ENCODE data around the gene AFAP1.

The AFAP1 gene

DNA sequence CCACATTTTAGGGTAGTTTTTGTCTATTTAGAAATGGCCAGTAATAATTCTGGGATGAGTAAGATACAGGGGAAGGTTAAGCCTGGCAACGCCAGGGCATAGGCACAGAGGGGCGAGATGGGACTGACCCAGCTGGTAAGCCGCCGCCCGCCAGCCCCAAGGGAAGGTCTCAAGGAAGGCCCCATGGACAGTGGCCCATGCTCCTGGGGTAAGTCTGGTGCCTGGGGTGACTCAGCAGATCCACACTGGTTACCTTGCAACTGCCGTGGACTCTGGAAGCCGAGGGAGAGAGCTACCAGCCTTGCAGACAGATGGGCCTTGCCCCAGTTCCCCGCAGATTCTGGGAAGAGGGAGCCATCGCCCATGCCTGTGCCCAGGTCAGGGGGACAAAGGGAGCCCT is 179.4 kb downstream of the AFAP1 start:
- no peak for TF ChIP-seq POLR2A (IDR thresholded peaks at IDR 0.05; ENCODE audit: low read depth, low read length)
- FAIRE-seq: no peak
- DNase-seq (ENCODE audit: insufficient read length, low spot score): no peak

DNA sequence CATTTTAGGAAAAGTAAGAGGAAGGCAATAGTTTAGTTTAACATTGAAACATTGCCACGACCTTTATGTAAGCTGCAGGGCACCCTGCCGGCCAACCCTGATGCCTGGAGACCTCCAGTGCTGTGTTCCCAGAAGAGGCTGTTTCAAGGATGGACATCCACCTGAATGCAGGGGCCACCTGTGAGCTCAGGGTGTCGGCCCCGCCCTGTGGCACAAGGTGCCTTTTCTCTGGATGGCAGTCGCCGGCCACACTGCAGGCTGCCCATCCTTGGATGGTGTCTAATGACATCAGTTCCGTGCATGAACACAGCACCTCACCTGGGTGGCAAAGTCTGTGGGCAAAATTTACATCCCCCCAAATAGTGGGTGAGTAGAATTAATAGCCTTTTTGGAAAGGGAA is 180.0 kb downstream of the AFAP1 start:
- no peak for FAIRE-seq
- TF ChIP-seq POLR2A (IDR thresholded peaks at IDR 0.05; ENCODE audit: low read depth, low read length): no peak
- no peak for DNase-seq (ENCODE audit: insufficient read length, low spot score)

DNA sequence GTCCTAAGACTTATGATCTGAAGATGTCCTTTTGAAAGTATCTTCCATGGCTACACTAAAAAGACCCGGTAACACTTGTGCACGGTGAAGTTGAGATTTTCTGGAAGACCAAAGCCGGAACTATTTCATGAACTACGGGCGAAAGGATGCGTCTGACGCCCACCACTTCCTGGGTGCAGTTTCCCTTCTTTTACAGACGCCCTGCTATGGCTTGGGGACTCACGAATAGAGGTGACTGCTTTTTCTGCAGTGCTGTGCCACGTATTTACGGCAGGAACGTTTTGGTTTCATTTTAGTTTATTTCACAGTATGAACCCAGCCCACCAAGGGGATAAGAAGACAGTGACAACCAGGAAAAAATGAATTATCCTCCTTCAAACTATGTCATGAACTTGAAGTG is 180.4 kb downstream of the AFAP1 start:
- no peak for TF ChIP-seq POLR2A (IDR thresholded peaks at IDR 0.05; ENCODE audit: low read depth, low read length)
- FAIRE-seq (no peak), DNase-seq (ENCODE audit: insufficient read length, low spot score) (no peak)

DNA sequence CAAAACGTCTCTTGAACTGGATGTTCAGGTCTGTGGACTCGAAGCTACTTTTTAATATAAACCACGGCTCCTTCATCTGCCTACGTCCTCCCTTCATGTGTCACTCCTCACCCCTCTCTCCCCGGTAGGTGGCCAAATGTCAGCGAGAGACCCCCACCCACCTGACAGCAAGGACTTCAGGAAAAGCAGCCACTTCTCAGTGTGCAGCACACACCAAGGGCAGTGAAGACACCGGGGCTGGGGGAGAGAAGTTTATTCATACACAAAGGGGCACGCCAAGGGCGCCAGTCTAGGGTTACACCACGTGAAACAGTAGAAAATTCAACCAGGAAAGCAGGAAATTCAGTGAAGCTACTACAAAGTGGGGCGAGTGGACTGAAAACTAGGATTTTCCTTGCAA is 181.2 kb downstream of the AFAP1 start:
- TF ChIP-seq POLR2A (IDR thresholded peaks at IDR 0.05; ENCODE audit: low read depth, low read length): no peak
- no peak for DNase-seq (ENCODE audit: insufficient read length, low spot score)
- no peak for FAIRE-seq

DNA sequence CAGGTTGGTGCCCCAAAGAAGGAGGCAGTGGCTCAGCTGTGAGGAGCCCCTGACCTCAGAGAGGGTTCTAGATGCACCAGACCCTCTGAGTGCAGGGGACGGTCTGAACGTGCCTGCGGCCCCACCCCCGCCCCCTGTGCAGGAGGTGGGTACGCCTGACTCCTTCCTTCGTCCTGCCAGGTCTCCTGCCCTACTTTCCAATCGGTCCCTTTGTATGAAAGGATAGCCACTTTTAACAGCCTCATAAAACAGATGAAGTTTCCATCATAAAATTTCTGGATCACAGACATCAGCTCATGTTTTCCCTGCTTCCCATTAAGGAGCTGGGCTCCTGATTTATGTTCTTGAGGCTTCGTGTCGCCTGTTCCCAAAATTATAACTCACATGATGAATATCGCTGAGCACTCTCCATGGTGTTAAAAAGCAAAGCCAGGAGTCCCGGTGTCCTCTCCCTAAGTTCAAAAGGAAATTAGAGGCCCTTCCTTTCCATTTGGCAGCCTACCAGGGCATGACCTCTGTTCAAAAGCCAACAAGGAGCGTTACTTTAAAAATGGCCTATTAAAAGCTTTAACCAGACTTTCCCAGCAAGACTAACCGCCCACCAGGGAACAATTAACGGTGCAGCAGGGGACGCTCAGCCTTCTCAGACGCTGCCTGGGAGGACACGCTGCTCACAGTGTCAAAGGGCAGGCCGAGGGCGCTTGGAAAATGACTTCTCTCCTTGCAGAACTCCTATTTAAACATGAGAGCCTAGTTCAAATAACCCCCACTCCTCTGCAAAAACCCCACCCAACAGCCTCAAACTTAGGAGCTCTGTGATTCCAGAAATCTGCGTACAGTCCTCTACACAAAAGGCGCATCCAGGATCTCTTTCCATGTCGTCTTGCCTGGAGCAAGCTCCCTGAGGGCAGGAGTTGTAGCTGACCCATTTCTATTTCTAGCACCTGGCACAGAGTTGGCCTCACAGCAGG is 181.9 kb downstream of the AFAP1 start:
- FAIRE-seq (no peak), DNase-seq (ENCODE audit: insufficient read length, low spot score) (no peak)
- TF ChIP-seq POLR2A (IDR thresholded peaks at IDR 0.05; ENCODE audit: low read depth, low read length): no peak

GRCh38 chr4:7756561-7757355 is 182.9 kb downstream of the AFAP1 start:
- TF ChIP-seq POLR2A (IDR thresholded peaks at IDR 0.05; ENCODE audit: low read depth, low read length): no peak
- no peak for FAIRE-seq
- no peak for DNase-seq (ENCODE audit: insufficient read length, low spot score)

DNA sequence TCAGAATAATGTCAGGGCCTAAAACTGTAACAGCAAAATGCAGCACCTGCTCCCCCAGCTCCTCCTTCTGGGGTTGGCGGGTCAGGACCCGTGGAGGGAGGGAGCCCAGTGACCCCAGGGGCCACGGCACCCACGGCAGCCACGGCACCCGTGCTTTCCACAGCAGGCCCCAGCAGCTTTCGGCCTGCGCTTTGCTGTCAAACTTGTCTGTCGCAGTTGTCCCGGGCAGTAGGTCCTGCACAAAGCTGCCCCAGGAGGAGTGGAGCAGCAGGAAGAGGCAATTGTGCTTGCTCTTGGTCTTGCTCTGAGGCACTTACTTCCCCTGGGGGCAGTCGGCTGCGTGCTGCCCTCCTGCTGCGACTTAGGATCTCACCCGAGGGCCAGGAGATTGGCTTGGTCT is 183.6 kb downstream of the AFAP1 start:
- no peak for TF ChIP-seq POLR2A (IDR thresholded peaks at IDR 0.05; ENCODE audit: low read depth, low read length)
- DNase-seq (ENCODE audit: insufficient read length, low spot score) (no peak), FAIRE-seq (no peak)

DNA sequence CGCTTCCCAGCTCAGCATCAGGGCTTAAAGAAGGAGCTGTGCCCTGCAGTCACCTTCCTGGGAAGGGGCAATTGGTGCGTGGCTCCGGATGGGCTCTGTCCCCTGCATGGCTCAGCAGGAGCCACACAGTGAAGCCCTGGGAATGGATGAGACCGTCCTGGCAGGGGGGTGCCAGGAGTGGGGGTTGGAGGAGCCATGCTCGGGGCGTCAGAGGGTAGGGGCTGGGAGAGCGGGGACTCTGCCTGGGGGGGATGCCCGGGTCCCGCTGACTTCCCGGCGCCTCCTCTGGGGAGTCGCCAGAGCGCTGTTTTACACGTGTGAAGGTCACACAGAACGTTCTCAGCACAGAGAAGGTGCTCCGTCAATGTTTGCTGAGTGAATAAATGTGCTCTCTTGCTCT is 184.1 kb downstream of the AFAP1 start:
- DNase-seq (ENCODE audit: insufficient read length, low spot score) (no peak), FAIRE-seq (no peak)
- no peak for TF ChIP-seq POLR2A (IDR thresholded peaks at IDR 0.05; ENCODE audit: low read depth, low read length)

GRCh38 chr4:7754565-7755262 is 184.9 kb downstream of the AFAP1 start:
- FAIRE-seq: no peak
- no peak for DNase-seq (ENCODE audit: insufficient read length, low spot score)
- no peak for TF ChIP-seq POLR2A (IDR thresholded peaks at IDR 0.05; ENCODE audit: low read depth, low read length)

- TF ChIP-seq POLR2A (IDR thresholded peaks at IDR 0.05; ENCODE audit: low read depth, low read length): no peak
- no peak for DNase-seq (ENCODE audit: insufficient read length, low spot score)
- FAIRE-seq: no peak
These were observed 185.7 kb downstream of the AFAP1 start for GRCh38 chr4:7753931-7754465.

DNA sequence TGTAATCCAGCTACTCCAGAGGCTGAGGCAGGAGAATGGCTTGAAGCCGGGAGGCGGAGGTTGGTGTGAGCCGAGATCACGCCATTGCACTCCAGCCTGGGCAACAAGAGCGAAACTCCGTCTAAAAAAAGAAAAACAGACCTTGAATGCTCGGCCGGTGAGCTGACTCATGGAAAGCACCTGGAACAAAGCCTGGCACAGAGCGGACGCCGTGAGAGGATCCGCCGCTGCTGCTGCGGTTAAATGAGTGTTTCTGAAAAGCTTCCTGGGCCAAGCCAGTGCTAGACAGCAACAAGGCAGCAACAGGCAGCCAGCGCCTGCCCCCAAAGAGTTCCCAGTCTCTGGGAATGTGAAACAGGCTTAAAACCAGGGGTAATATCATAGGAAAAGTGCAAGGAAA is 186.4 kb downstream of the AFAP1 start:
- FAIRE-seq (no peak), DNase-seq (ENCODE audit: insufficient read length, low spot score) (no peak)
- TF ChIP-seq POLR2A (IDR thresholded peaks at IDR 0.05; ENCODE audit: low read depth, low read length): no peak

GRCh38 chr4:7752649-7753048 is 187.0 kb downstream of the AFAP1 start:
- FAIRE-seq (no peak), DNase-seq (ENCODE audit: insufficient read length, low spot score) (no peak)
- no peak for TF ChIP-seq POLR2A (IDR thresholded peaks at IDR 0.05; ENCODE audit: low read depth, low read length)

DNA sequence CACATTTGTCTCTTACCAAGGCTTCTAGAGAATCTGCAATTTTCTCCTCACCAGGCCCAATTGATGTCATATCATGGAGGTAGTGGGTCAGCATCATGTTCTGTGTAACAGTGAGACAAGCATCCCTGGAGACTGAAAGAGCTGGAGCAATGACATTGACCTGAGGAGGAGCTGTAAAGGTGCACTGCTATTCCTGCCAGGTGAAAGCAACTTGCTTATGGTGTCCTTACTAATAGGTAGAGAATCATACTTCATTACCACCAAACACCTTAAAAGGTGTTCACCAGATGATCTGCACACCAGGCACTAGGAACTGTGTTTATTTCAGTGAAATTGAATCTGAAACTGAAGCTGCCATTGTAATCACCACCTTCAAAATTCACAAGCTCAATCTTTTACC is 188.7 kb downstream of the AFAP1 start:
- no peak for FAIRE-seq
- no peak for DNase-seq (ENCODE audit: insufficient read length, low spot score)
- TF ChIP-seq POLR2A (IDR thresholded peaks at IDR 0.05; ENCODE audit: low read depth, low read length): no peak

- no peak for TF ChIP-seq POLR2A (IDR thresholded peaks at IDR 0.05; ENCODE audit: low read depth, low read length)
- DNase-seq (ENCODE audit: insufficient read length, low spot score): no peak
- no peak for FAIRE-seq
These were observed 189.1 kb downstream of the AFAP1 start for GRCh38 chr4:7750523-7750922.
